ENCODE measurements around the gene TSPAN3. TPM values are rescaled to one million over a fixed set of nuclear protein-coding genes. Genes with fewer than 3 reads are reported as not detected.

TSPAN3 gene
- total RNA-seq, 6 donors from 2014 or later = 97.4 to 742 (median 396) TPM

DNA sequence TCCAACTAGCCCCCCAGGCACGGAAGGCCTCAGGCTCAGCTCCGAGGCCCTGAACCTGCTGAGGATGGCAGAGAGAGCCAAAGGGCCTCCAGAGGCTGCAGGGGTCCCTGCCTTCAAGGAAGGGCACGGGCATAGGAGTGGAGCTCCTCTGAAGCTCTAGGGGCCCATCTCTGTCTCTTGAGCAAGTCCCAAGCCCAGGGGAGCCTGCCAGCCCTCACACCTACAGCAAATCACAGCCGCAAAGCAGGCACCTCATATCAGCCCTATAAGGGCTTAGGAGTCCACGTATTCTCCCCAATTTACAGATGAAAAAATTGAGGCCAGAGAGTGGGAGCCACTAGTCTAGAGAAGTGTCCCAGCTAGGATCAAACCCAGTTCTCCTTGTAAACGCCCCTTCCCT, 61.7 kb downstream of the TSPAN3 start:
- Histone ChIP-seq H3K36me3 (no peaks in the 10 kb centered on the region), H3K27ac (no peak overlapping the region), H3K4me1 (peaks cover 0 to 8% (median 1%) of the 10 kb centered on the region in 4 donors), H3K4me3 (no peak overlapping the region), H3K27me3 (no peaks in the 10 kb centered on the region), H3K9me3 (no peaks in the 10 kb centered on the region)
- no peak for TF ChIP-seq POLR2AphosphoS5 (IDR thresholded peaks at IDR 0.05)
- TF ChIP-seq EP300 (IDR thresholded peaks at IDR 0.05) = no peak
- TF ChIP-seq CTCF (IDR thresholded peaks at IDR 0.05) = no peak
- no peak for TF ChIP-seq POLR2A (IDR thresholded peaks at IDR 0.05)
- WGBS, 2 donors = 91 to 94% methylated on average over 5 to 6 of the region's 6 CpGs
- ATAC-seq (ENCODE audit: low FRiP score in 2 of 2) (no peak), DNase-seq (no peak)

DNA sequence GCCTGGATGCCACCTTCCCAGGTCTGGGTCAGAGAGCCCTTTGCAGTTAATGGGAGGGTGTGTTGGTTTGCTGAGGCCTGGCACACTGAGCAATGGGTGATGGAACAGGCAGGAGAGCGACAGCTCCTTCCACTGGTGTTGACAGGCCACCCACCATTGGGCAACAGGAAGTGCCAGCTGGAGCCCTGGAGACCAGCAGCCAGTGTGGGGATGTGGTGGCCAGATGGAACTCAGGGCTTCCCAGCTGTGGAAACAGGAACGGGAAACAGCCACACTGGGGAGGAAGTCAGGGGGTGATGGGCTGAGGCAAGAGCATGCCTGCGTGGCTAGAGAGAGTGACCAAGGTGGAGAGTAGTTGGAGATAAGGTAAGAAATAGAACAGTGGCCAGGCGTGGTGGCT, 66.7 kb downstream of the TSPAN3 start:
- H3K27ac ChIP-seq = peak overlapping the region; percentile 54 to 75 (median 66)
- H3K36me3 ChIP-seq = no peaks in the 10 kb centered on the region
- no peak overlapping the region for H3K4me3 ChIP-seq
- TF ChIP-seq POLR2A (IDR thresholded peaks at IDR 0.05) (no peak), EP300 (IDR thresholded peaks at IDR 0.05) (peak in 1 of 4 donors; percentile 4), POLR2AphosphoS5 (IDR thresholded peaks at IDR 0.05) (peak; percentile 45 to 74)
- DNase-seq (peak in 1 of 2 donors; percentile 86), ATAC-seq (ENCODE audit: low FRiP score in 2 of 2) (peak; percentile 66 to 88)
- 51 to 69% methylated on average over 4 of the region's 4 CpGs for WGBS, 2 donors
- no peaks in the 10 kb centered on the region for H3K27me3 ChIP-seq
- H3K4me1 ChIP-seq = peaks cover 0 to 20% (median 13%) of the 10 kb centered on the region in 4 donors
- no peaks in the 10 kb centered on the region for H3K9me3 ChIP-seq

DNA sequence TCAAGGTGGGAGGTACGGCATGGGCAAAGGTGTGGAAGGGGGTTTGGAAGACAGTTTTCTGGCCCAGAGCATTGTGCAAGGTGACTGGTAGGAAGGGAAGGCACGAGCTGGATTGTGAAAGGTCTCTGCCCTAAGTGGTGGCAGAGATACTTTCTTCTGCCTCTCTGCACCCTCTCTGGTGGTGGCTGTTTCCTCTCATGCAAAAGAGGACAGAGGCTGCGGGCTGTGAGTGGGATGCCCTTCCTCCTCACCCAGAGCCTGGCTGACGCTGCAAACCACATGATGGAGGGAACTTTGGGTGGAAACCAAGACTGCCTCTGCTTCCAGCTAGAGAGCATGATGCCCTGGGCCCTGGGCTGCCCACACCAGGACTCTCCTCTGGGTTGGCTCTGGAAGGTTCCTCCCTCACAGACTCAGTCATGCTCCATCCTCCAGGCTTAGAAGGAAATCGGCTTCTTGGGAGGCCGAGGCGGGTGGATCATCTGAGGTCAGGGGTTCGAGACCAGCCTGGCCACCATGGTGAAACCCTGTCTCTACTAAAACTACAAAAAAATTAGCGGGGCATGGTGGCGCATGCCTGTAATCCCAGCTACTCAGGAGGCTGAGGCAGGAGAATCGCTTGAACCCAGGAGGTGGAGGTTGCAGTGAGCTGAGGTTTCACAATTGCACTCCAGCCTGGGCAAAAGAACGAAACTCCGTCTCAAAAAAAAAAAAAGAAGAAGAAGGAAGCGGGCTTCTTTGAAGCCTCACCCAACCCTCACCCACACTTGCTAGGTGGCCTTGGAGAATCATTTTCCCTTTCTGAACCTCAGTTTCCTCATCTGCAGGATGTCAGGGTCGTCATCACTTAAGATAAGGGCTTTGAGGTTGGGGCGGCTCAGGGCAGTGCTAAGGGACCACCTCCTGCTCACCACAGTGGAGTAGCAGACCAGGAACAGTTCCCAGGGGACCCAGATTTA, 67.7 kb downstream of the TSPAN3 start:
- peak in 1 of 2 donors; percentile 88 for DNase-seq
- no peaks in the 10 kb centered on the region for H3K9me3 ChIP-seq
- WGBS, 2 donors = 62 to 67% methylated on average over 15 to 16 of the region's 16 CpGs
- no peaks in the 10 kb centered on the region for H3K36me3 ChIP-seq
- peaks cover 0 to 20% (median 14%) of the 10 kb centered on the region in 4 donors for H3K4me1 ChIP-seq
- no peak overlapping the region for H3K4me3 ChIP-seq
- no peaks in the 10 kb centered on the region for H3K27me3 ChIP-seq
- peak overlapping the region; percentile 54 to 75 (median 66) for H3K27ac ChIP-seq
- peak; percentile 80 to 83 for ATAC-seq (ENCODE audit: low FRiP score in 2 of 2)
- TF ChIP-seq POLR2AphosphoS5 (IDR thresholded peaks at IDR 0.05) (peak in 1 of 2 donors; percentile 47), EP300 (IDR thresholded peaks at IDR 0.05) (no peak), POLR2A (IDR thresholded peaks at IDR 0.05) (peak in 1 of 4 donors; percentile 28), CTCF (IDR thresholded peaks at IDR 0.05) (no peak)

DNA sequence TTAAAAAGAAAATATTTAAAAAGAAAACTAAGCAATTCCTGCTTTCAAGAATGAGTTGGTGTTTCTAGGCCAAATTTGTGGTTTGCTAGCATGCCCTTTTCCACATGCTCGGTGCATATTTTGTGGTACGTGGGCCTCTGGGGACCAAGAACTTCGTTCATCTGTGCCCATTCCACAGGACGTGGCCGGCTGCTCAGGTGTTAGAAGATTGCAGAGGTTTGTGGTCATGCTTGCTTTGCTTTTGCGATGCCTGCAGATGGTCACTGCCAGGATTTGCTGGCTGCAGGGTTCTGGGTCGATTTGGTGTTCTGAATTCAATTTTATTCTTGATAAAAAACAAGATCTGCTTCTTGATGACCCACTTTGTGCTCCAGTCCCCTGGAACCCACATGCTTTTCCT, 68.5 kb downstream of the TSPAN3 start:
- H3K27ac ChIP-seq = peak overlapping the region; percentile 54 to 75 (median 66)
- ATAC-seq (ENCODE audit: low FRiP score in 2 of 2) = no peak
- no peak overlapping the region for H3K4me3 ChIP-seq
- WGBS, 2 donors = 61 to 62% methylated on average over 5 to 7 of the region's 7 CpGs
- H3K27me3 ChIP-seq = no peaks in the 10 kb centered on the region
- no peaks in the 10 kb centered on the region for H3K36me3 ChIP-seq
- TF ChIP-seq POLR2A (IDR thresholded peaks at IDR 0.05) (no peak), CTCF (IDR thresholded peaks at IDR 0.05) (no peak), POLR2AphosphoS5 (IDR thresholded peaks at IDR 0.05) (no peak), EP300 (IDR thresholded peaks at IDR 0.05) (no peak)
- no peak for DNase-seq
- peaks cover 0 to 25% (median 15%) of the 10 kb centered on the region in 4 donors for H3K4me1 ChIP-seq
- H3K9me3 ChIP-seq = no peaks in the 10 kb centered on the region

GRCh38 chr15:77001966-77002365, 68.9 kb downstream of the TSPAN3 start:
- no peak overlapping the region for H3K27ac ChIP-seq

More at GRCh38 chr15:77001966-77002365, 68.9 kb downstream of the TSPAN3 start:
- no peak overlapping the region for H3K4me3 ChIP-seq
- peaks cover 0 to 28% (median 15%) of the 10 kb centered on the region in 4 donors for H3K4me1 ChIP-seq
- no peaks in the 10 kb centered on the region for H3K9me3 ChIP-seq
- 74 to 90% methylated on average over 4 of the region's 4 CpGs for WGBS, 2 donors
- H3K27me3 ChIP-seq = no peaks in the 10 kb centered on the region
- TF ChIP-seq POLR2A (IDR thresholded peaks at IDR 0.05) (no peak), EP300 (IDR thresholded peaks at IDR 0.05) (no peak), POLR2AphosphoS5 (IDR thresholded peaks at IDR 0.05) (no peak), CTCF (IDR thresholded peaks at IDR 0.05) (no peak)
- ATAC-seq (ENCODE audit: low FRiP score in 2 of 2) (no peak), DNase-seq (no peak)
- H3K36me3 ChIP-seq = no peaks in the 10 kb centered on the region
